Prostate gland (tissue), 2 donors: ENCODE data around the gene SS18L1. TPM values are rescaled to one million over a fixed set of nuclear protein-coding genes. Genes with fewer than 3 reads are reported as not detected.
A peak's percentile ranks its signal among the peaks of the same experiment; 100 is the strongest.

ENCODE experiments used
- DNase-seq: peaks from one replicate; pipeline ENCODE4 v3.0.0-alpha.2; 2019; ENCODE audit warnings: low spot score
- H3K27ac ChIP-seq, 2 donors: fragments of 200-600 bp; sonication (generic); 2 replicates each; pipeline ENCODE4 v1.5.1; 2017 to 2019
- H3K27me3 ChIP-seq: fragments of 200-600 bp; sonication (generic); replicated peaks from 2 replicates; pipeline ENCODE4 v1.5.1; 2019; ENCODE audit not compliant: insufficient read depth
- H3K36me3 ChIP-seq, 2 donors: fragments of 200-600 bp; sonication (generic); 1 replicate in 1 of 2; 2 replicates in 1 of 2; pipeline versions ENCODE4 v1.5.1 to v1.8.1; 2017 to 2019
- H3K4me1 ChIP-seq: fragments of 200-600 bp; sonication (generic); replicated peaks from 2 replicates; pipeline ENCODE4 v1.5.1; 2019
- H3K4me3 ChIP-seq, 2 donors: fragments of 200-600 bp; sonication (generic); 2 replicates each; pipeline ENCODE4 v1.5.1; 2017 to 2019
- H3K9me3 ChIP-seq: fragments of 200-600 bp; sonication (generic); 2 replicates; pipeline ENCODE4 v1.5.1; 2017
- CTCF ChIP-seq, 4 experiments: fragments of 200-600 bp in 2 of 4; fragments of 450-650 bp in 2 of 4; sonication (generic) in 2 of 4; IDR thresholded peaks; 1 replicate in 3 of 4; 2 replicates in 1 of 4; pipeline ENCODE4 v1.5.1; 2016 to 2019; ENCODE audit warnings: antibody characterized with exemption in 4 of 4, mild to moderate bottlenecking in 2 of 4, moderate library complexity in 2 of 4
- POLR2A ChIP-seq: fragments of 450-650 bp; IDR thresholded peaks from one replicate; pipeline ENCODE4 v1.6.1; 2016; ENCODE audit warnings: antibody characterized with exemption, mild to moderate bottlenecking
- POLR2AphosphoS5 ChIP-seq: sonication (generic); formaldehyde crosslinking; IDR thresholded peaks from one replicate; pipeline ENCODE4 v1.6.1; 2017; ENCODE audit warnings: antibody characterized with exemption
- whole genome bisulfite sequencing: methylation state at CpG from one replicate; pipeline ENCODE4 v1.1.5; 2018; 5-methylcytosine and 5-hydroxymethylcytosine counted together
- intact Hi-C: fragments of 100-400 bp; cut with DNase I; formaldehyde crosslinking; loops from one replicate; pipeline ENCODE4 v1.14.2; 2022
- total RNA-seq, 2 donors: library from RNA; depleted of rRNA; stranded (reverse); fragments of >200 nt; gene quantifications; one replicate each; pipeline ENCODE4 v1.1.0, GENCODE V29; 2016

SS18L1 gene
- total RNA-seq, 2 donors from 2014 or later: 17.9 to 32.7 TPM

- Histone ChIP-seq H3K9me3 (no peaks in the 10 kb centered on the region), H3K27me3 (no peaks in the 10 kb centered on the region), H3K27ac (no peak overlapping the region), H3K36me3 (no peaks in the 10 kb centered on the region), H3K4me3 (no peak overlapping the region), H3K4me1 (peaks cover 2% of the 10 kb centered on the region)
- peak; percentile 54 for TF ChIP-seq POLR2AphosphoS5
- TF ChIP-seq POLR2A: no peak
- intact Hi-C loops: loop anchor here (10.0 kb wide), 1 partner anchor 235 kb away; the partner anchor contains the start of gene RPS21
- DNase-seq: peak; percentile 56
- WGBS: 45% methylated on average over 24 of the region's 24 CpGs
These were observed 6.2 kb downstream of the SS18L1 start for GRCh38 chr20:62149532-62150309.

- H3K27ac ChIP-seq: no peak overlapping the region
- WGBS: 67% methylated on average over 11 of the region's 11 CpGs
- H3K4me1 ChIP-seq: no peaks in the 10 kb centered on the region
- TF ChIP-seq CTCF (IDR thresholded peaks at IDR 0.05): no peak
- intact Hi-C loops: no loop called here
- no peak overlapping the region for H3K4me3 ChIP-seq
- H3K9me3 ChIP-seq: no peaks in the 10 kb centered on the region
- DNase-seq: no peak
- H3K27me3 ChIP-seq: no peaks in the 10 kb centered on the region
- no peaks in the 10 kb centered on the region for H3K36me3 ChIP-seq
These were observed 6.7 kb downstream of the SS18L1 start for GRCh38 chr20:62150310-62150575.

GRCh38 chr20:62151225-62151624 lies 7.7 kb downstream of the SS18L1 start:
- Histone ChIP-seq H3K9me3 (no peaks in the 10 kb centered on the region), H3K27me3 (no peaks in the 10 kb centered on the region), H3K27ac (no peak overlapping the region), H3K4me3 (no peak overlapping the region), H3K4me1 (no peaks in the 10 kb centered on the region), H3K36me3 (no peaks in the 10 kb centered on the region)
- no peak for TF ChIP-seq POLR2A
- no peak for TF ChIP-seq CTCF (IDR thresholded peaks at IDR 0.05)
- TF ChIP-seq POLR2AphosphoS5: no peak
- intact Hi-C loops: no loop called here
- no peak for DNase-seq
- 90% methylated on average over 9 of the region's 11 CpGs for WGBS

- Histone ChIP-seq H3K4me1 (no peaks in the 10 kb centered on the region), H3K27ac (no peak overlapping the region), H3K4me3 (no peak overlapping the region), H3K27me3 (no peaks in the 10 kb centered on the region), H3K36me3 (no peaks in the 10 kb centered on the region), H3K9me3 (no peaks in the 10 kb centered on the region)
- no peak for DNase-seq
- intact Hi-C loops: no loop called here
- 86% methylated on average over 23 of the region's 23 CpGs for WGBS
- TF ChIP-seq POLR2A (no peak), CTCF (IDR thresholded peaks at IDR 0.05) (no peak), POLR2AphosphoS5 (no peak)
These were observed 8.3 kb downstream of the SS18L1 start for GRCh38 chr20:62151835-62152364.

- Histone ChIP-seq H3K27me3 (no peaks in the 10 kb centered on the region), H3K4me1 (no peaks in the 10 kb centered on the region), H3K9me3 (no peaks in the 10 kb centered on the region), H3K4me3 (no peak overlapping the region), H3K36me3 (peaks cover 0 to 1% of the 10 kb centered on the region in 2 donors), H3K27ac (no peak overlapping the region)
- TF ChIP-seq POLR2AphosphoS5 (no peak), CTCF (IDR thresholded peaks at IDR 0.05) (no peak), POLR2A (no peak)
- intact Hi-C loops: loop anchor here (5.0 kb wide), 1 partner anchor 143 kb away; no protein-coding TSS in a partner anchor
- 86% methylated on average over 29 of the region's 29 CpGs for WGBS
- DNase-seq: no peak
These were observed 12.1 kb downstream of the SS18L1 start for GRCh38 chr20:62155428-62156253.
